Smooth muscle cell of the brain vasculature (primary cell): ENCODE measurements around the gene EFCAB5.
"Not testable (repeated sequence)": the region's sequence is repeated elsewhere in the genome, so short reads cannot be mapped to it uniquely, and the experiment has no call there.

ENCODE experiments used
- DNase-seq: peaks from one replicate; pipeline ENCODE4 v3.0.0-alpha.2; 2012; ENCODE audit warnings: low read depth, low spot score

The EFCAB5 gene

DNA sequence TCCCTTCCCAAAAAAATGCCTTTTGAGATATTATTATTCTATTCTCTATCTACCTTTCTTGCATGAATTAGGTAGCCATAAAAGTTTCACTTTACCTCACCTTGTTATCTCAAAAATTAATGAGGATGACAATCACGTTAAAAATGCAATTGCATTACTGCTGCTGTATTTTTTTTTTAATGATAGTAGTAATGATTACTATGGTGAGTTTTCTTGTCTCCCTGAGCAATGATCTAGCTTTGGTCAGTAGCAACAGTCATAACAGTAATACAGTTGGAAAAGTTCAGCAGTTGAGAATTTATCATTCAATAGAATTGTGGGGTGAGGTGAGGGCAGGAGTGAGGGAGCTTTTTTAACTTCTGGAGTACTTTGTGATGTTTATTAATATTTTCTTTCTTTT, at the start of gene EFCAB5:
Gene EFCAB5, plus strand, starts transcription at position 301 of the 400 bp plus-strand sequence. CDS start 163 bp downstream, outside the sequence.
- DNase-seq: no peak

DNA sequence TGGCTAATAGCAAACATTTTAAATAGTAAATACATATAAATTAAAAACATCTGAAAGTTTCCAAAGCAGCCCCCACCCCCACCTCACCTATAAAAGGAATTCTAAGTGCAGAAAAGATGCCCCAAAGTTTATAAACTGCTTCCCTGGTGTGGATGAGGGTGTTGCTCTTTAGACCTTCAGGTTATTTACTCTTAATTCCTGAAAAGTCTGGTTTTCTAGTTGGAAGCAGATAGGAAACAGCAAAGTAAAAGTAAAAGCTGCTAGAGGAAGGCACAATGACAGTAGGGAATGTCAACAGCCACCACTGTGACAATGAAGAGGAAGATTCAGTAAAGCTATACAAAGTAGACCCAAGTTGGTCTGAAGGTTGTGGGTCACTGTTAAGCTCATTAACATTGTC, 49.2 kb upstream of the EFCAB5 start:
- DNase-seq: no peak

DNA sequence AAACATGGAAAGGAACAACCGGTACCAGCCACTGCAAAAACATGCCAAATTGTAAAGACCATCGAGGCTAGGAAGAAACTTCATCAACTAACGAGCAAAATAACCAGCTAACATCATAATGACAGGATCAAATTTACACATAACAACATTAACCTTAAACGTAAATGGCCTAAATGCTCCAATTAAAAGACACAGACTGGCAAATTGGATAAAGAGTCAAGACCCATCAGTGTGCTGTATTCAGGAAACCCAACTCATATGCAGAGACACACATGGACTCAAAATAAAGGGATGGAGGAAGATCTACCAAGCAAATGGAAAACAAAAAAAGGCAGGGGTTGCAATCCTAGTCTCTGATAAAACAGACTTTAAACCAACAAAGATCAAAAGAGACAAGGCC, 44.3 kb upstream of the EFCAB5 start:
- not testable (repeated sequence) for DNase-seq

DNA sequence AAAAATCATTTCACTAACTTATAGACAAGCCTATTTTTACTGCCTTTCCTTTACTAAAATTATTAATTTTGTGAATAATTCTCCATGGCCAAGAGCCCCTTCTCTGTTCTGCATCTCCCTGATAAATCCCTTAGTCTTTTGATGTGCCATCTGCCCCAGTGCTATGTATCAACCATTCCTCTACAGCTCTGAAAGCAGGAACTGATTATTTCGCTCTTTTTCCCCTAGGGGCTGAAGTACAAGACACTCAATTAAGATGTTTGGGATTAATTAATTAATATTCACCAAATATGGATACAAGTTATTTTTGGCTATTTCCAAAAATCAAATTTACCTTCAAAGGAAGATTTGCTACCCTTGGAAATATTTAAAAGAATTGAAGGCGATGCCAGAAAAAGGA, 38.0 kb upstream of the EFCAB5 start:
- DNase-seq: no peak

DNA sequence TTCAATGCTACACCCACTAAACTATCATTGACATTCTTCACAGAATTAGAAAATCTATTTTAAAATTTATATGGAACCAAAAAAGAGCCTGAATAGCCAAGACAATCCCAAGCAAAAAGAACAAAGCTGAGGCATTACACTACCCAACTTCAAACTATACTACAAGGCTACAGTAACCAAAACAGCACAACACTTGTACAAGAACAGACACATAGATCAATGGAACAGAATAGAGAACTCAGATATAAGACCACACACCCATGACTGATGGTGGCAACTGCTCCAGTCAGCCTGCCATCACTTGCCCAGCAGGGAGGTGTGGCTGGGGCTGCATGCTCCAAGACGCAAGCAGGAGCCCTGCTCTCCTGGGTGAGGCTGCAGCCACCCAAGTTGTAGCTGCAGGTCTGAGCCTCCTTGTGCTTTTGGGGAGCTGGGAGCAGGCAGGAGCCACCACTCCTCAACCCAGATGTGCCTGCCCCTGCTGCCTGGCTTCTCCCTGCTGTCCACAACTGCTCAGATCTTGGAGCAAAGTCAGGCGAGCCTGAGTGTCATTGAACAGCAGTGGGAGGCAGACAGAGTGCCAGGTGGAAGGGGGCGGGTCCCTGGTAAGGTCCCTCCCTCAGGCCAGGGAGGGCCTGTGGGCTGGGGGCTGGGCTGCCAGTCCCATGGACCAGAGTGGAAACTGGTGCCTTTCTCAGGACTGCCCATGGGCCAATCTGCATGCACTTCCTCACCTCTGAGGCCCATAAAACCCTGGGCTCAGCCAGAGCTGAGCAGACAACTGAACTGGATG, 36.2 kb upstream of the EFCAB5 start:
- no peak for DNase-seq

DNA sequence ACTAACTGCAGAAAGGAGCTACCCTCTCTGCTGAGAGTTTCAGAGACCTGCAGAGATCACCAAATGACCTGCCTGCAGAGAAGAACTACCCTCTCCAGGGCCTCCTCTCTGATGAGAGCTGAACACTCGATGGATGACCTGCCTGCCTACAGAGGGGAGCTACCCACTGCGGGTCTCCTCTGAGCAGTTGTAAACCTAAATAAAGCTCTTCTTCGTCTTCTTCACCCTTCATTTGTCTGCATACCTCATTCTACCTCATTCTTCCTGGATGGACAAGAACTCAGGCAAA, 35.6 kb upstream of the EFCAB5 start:
- DNase-seq: no peak

DNA sequence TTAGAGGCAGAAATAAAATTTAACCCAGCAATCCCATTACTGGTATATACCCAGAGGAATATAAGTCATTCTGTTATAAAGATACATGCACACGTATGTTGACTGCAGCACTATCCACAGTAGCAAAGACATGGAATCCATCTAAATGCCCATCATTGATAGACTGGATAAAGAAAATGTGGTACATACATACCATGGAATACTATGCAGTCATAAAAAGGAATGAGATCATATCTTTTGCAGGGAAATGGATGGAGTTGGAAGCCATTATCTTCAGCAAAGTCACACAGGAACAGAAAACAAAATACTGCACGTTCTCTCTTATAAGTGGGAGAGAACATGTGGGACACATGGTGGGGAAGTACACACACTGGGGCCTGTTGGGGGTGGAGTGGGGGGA, 34.5 kb upstream of the EFCAB5 start:
- DNase-seq: no peak

DNA sequence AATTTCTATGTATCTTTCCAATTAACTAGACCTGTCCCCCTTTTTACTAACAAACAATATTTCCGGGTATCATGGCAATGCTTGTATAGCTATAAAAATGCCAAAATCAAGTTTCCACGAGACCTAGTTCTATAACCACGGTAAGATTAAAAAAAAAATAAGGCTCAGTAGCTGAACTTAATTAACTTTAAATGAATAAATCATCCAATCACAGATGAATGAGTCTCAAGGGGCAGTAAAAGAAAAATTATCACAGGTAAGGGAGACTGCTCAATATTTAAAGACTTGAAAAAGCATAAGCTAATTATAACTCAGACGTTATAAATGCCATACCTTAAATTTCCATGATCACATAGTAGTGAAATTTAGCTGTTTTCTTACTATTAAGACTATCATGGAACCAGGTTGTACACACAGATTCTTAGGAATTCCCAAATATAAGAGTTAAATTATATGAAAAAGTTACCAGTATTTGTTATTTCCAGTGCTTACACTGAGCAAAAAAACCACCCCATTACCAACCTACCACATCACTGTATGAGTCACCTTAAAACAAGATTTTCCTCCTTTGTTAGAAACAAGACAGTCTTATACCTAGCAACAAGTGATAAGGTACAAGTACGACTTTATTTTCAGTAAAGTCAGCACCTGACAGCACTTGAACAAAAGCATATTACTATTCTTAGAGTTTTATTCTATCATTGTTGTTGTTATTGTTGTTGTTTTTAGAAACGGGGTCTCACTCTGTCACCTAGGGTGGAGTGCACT, 32.0 kb upstream of the EFCAB5 start:
- DNase-seq: no peak

DNA sequence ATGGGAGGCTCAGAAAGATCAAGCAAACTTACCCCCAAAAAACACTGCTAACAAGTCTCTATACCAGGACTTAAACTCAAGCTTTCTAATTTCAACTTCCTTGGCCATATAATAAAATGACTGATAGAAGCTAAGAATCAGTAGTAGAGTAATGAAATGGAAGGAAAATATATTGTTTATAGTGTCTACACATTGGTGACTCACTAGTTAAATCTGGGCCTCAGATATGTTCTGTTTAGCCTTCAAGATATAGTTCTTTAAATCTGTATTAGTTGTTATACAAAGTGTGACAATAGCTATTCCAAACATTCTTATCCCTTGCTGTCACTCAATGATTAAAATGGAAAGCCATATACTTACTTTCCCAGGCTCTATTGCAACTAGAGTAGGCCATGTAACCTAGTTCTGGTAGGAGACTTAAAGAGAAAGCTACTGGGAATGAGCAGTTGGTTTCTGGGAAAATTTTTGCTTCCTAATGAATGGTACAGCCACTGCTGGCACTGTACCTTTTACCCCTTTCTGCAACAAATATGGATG, 29.7 kb upstream of the EFCAB5 start:
- DNase-seq: no peak

DNA sequence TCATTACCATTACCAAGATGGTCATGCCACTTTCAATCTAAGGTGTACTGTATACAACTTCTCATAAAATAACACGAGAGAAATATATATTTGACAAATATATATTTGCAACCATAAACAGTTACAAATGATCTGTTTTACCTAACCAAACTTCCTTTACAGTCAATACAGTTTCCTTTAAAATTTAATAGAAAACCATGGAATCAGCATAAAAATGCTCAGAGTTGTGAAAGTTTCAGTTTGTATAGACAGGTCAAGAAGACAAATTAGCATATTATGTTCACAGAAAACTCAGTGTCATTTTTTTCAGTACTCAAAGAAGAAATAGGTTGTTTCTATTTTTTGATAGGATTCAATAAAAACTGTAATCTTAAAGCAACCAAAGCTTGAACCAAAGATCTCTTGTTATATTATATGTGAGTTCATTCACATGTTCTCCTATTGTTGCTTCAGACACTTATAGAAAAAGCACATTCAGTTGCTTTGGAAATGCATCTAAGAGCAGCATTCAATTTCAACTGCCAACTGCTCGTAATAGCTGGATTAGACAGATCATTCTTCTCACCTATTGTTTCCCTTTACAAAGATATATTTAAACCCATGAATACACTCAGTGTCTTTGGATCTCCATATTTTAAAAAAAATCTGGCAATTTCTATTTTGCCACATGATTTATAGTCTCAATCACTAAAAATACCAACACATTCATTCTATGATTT, 26.5 kb upstream of the EFCAB5 start:
- DNase-seq: no peak

DNA sequence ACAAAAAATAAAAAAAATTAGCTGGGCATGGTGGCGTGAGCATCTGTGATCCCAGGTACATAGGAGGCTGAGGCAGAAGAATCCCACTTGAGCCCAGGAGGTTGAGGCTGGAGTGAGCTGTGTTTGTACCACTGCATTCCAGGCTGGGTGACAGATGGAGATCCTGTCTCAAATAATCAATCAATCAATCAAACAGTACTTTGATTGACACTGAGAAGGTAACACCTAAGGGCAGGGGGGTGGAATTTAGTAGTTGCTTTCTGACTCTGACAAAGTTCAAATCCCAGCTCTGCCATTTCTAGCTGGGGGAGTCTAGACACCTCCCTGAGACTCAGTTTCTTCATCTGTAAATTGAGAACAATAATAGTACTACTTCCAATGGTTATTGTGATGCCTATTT, 23.4 kb upstream of the EFCAB5 start:
- DNase-seq: no peak

DNA sequence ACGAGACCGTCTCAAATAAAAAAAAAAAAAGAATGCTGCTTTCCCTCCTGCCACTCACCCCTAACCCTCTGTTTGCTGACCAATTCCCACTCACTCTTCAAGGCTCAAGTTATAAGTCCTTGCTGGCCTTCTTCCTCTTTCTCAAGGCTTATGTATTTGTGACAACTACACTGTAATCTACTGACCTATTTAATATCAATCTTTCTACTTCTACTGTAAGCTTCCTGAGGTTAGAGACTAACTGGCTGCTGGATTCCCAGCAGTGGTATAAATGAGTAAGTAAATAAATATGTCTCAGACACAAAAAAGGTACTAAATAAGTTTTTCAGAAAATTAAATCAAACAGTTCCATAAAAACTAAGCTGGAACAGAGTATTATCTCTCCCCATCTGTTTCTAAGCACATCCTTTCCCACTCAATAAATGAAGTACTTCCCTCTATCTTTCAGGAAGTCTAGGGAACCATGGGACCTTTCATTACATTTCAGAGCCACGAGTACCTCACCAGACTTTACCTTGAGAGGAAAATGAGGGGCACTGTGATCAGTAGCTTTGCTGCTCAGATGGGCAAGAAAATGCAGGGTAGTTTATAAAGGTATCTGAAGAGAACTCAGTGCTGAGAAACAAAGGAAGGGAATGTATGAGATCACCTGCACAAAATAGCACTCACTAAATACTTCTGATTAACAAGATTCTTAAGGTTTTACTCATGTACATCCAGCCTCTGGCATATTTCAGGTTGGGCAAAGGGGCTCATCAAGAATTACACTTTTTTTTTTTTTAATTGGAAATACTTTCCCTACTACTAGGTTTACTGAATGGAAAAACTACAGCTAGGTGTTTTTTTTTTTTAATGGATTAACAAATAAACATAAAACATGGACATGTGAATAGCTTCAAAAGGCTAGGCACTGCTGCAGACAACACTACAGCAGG, 22.2 kb upstream of the EFCAB5 start:
- no peak for DNase-seq

DNA sequence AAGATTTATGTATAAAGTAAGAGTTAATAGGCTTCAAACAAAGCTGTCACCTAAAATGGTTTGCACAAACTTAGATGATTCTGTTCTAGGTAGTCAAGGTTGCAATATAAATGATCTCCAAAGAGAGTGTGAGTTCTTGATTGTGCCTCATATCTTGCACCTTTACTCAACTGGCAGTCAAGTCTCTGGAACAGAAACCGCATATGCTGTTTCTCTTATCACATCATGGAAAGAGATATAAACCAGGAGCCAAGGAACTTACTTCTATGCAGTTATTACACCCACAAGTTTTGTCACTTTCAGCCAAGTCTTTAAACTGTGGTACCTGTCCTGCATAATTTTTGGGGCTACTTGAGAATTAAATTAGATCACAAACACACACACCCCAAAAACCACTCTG, 16.6 kb upstream of the EFCAB5 start:
- DNase-seq: no peak

DNA sequence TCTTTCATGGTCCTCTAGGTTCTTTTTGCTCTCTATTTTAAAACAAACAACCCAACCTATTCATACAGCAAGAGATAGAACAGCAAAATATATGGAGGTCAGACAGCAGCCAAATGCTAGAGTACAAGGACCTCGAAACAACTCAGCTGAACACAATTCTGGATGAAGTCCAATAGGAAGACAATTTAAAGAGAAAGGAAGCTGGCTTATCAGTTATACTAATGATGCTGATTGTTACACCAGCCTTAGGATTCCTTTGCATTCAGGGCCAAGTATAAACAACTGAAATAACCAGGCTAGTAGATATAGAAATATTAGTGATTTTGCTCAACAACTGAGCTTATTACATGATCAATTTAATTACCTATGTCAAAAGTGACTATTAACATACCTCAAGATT, 13.9 kb upstream of the EFCAB5 start:
- no peak for DNase-seq

DNA sequence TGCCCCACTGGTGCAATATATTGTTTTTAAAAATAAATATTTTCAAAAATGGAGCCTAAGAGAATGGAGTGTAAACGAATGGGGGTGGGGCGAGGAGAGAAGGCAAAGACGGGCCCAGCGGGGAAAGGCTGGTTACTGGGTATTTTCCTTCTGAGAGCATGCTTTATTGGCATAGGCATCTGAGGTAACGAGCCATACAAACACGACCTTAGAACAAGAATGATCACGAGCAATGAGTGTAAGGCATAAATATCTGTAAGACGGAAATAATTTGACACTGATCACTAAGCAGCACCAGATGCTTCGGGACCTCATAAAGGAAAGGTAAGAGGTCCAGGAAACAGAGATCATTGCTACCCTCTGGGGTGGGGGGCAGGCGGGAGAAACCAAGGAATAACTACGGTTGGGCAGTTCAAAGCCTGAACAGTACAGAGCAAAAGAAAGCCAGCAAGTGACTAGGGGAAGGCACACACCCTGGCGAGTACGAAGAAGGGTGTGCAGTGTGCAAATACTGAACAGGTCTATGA, 12.4 kb upstream of the EFCAB5 start:
- no peak for DNase-seq

DNA sequence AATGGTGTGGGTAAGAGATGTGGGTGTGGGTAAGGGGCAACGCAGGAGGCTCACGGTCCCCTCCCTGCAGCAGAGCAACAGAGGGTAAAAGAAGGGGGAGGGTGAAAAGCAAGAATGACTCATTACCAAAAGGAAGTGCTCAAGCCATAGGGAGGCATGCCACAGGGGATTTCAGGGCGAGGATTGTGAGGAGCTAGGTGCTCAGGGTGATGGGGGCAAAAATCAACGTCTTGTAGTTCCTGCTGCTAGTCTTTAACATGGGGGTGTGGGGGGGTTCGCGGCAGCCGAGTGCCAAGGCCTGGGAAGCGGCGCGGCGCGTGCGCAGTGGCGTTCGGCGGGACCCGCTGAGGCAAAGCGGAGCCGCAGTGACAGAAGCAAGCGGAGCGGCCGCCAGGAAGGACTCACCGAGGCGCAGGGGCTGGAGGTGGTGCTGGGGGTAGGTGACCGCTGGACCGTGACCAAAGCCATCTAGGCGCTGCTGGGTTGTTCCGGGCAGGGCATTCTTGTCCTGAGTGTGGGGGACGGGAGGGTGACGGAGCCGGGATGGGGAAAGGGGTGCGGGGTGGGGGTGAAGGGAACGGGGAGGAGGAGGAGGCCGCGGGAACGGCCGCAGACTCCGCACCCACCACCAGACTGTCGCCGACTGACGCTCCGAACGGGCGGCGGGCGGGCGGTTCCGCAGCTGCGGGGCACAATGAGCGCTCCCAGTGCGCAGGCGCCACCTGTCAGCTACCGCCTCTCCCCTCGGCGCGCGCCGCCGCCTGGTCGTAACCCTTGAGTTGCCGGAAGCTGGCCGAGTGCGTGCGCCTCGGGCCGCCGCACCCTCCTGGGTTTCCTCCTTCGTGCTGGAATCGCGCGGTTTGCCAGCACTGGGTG, 11.7 kb upstream of the EFCAB5 start, which contains the start of gene SSH2:
Gene SSH2, minus strand, starts transcription at position 696 of the 876 bp plus-strand sequence. Its CDS starts 228 bp downstream, at position 468.
- DNase-seq: no peak

DNA sequence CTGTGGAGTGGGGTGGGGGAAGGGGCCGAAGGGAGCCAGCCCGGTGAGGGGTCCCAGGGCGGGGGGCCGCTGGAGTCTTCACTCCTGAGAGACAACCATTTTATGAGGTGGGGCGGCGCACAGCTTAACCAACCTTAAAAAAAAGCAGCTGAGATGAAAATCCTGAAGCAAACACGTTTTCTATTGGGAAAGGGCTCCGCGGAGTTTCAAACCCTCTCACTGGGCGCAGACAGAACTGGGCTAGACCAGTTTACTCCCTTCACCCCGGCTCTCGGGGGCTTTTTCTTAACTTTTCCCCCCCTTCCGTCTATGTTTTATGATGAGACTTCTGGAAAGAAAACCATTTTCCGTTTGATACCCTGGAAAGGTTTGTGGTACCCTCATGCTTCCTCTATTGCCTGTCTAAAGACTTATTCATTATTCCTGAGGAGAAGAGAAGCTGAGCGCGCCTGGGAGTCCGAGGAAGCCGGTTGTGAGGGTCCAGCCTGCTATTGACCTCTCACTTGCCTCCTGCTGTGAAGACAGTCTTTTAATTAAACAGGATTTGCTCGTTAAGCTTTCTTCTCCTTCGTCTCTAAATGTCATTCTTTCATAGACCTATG, 10.9 kb upstream of the EFCAB5 start:
- no peak for DNase-seq

DNA sequence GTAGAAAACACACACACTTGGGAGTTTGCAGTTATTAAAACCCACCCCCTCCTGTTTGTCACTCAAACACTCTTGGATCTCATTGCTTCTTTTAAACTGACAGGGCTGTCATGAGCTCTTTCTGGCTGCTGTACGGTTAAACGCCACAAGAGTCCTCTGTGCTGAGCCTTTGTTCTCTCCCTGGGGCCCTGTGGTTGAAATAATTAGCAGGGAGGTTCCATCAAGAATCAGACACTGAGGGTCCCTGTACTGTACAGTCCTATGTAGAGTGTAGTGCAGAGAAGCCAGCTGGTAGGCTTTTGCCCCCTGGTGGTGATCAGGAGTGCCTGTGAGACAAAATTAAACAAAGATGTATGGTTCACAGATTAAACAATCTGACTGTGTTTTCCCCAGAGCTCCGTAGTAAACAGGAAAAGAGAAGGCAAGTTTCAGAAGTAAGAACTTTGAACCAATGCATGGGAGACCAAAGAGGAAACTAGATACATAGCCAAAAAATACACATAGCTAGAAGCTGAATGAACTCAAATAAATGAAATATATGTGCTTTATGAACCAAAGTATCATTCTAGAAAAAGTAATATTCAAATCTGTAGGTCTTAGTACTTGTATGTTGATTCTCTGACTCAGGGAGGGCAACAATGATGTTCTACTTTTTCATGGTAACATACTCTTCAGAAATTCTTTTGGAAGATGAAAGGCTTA, 10.1 kb upstream of the EFCAB5 start:
- no peak for DNase-seq

DNA sequence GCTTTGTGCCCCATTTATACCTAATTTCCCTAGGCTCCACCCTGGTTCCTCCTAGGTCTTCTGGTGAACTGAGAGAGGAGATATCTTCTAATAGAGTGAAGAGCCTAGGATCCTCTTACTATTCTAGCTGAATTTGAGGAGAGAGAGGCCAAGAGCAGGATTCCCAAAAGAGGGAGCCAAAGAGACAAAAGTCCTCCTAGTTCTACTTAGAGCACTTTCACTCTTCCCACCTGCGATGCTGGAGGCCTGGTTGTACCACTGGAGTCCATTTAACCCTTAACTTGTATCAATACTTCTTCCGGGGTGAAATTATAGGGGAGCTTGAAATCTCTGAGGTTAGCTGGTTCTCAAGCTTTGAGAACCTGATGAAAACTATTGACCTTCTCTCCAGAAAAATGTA, 8.1 kb upstream of the EFCAB5 start:
- DNase-seq: no peak
